Measurements from ENCODE around the gene FBXW8.

DNA sequence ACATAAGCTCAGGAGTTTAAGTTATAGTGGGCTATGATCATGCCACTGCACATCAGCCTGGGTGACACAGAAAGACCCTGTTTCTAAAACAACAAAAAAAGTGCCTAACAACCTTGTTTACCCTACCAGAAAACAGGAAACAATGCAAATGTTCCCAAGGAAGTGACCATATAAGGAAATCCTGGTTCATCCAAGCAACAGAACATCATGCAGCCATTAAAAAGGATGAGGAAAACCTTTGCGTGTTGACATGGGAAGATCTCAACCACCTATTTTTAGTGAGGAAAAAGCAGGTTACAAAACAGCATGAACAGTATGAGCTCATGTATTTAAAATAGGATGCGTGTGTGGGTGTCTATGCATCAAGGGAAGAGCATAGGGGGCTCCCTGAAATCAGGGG is 43.2 kb upstream of the FBXW8 start:
- TF ChIP-seq SIN3A (IDR thresholded peaks at IDR 0.05; ENCODE audit: borderline replicate concordance, insufficient read depth, low read length), result no peak
- TF ChIP-seq, protein P1, sequence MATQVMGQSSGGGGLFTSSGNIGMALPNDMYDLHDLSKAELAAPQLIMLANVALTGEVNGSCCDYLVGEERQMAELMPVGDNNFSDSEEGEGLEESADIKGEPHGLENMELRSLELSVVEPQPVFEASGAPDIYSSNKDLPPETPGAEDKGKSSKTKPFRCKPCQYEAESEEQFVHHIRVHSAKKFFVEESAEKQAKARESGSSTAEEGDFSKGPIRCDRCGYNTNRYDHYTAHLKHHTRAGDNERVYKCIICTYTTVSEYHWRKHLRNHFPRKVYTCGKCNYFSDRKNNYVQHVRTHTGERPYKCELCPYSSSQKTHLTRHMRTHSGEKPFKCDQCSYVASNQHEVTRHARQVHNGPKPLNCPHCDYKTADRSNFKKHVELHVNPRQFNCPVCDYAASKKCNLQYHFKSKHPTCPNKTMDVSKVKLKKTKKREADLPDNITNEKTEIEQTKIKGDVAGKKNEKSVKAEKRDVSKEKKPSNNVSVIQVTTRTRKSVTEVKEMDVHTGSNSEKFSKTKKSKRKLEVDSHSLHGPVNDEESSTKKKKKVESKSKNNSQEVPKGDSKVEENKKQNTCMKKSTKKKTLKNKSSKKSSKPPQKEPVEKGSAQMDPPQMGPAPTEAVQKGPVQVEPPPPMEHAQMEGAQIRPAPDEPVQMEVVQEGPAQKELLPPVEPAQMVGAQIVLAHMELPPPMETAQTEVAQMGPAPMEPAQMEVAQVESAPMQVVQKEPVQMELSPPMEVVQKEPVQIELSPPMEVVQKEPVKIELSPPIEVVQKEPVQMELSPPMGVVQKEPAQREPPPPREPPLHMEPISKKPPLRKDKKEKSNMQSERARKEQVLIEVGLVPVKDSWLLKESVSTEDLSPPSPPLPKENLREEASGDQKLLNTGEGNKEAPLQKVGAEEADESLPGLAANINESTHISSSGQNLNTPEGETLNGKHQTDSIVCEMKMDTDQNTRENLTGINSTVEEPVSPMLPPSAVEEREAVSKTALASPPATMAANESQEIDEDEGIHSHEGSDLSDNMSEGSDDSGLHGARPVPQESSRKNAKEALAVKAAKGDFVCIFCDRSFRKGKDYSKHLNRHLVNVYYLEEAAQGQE (IDR thresholded peaks at IDR 0.05; ENCODE audit: insufficient read depth in 1 of 2, low read depth in 2 of 2, low read length in 2 of 2), result no peak
